Measurements from ENCODE around the gene TUB. TPM values are rescaled to one million over a fixed set of nuclear protein-coding genes. Genes with fewer than 3 reads are reported as not detected.

The TUB gene
- total RNA-seq, 2 donors from 2014 or later: 9.2 to 14.5 TPM

- no peak overlapping the region for H3K27ac ChIP-seq
- H3K4me1 ChIP-seq (replicated peaks): no peaks in the 10 kb centered on the region
- no peak for TF ChIP-seq POLR2A (IDR thresholded peaks at IDR 0.05)
- no peak for TF ChIP-seq POLR2AphosphoS5 (IDR thresholded peaks at IDR 0.05)
- no peak for TF ChIP-seq CTCF (IDR thresholded peaks at IDR 0.05)
- WGBS: 97% methylated on average over 8 of the region's 8 CpGs
- H3K36me3 ChIP-seq: no peaks in the 10 kb centered on the region
- no peaks in the 10 kb centered on the region for H3K9me3 ChIP-seq
- intact Hi-C loops (cut with DNase I): no loop called here
- no peaks in the 10 kb centered on the region for H3K27me3 ChIP-seq (replicated peaks; ENCODE audit: insufficient read depth)
- no peak for DNase-seq (ENCODE audit: low spot score)
- H3K4me3 ChIP-seq: no peak overlapping the region
Observed at GRCh38 chr11:8097062-8097461, 16.1 kb downstream of the TUB start.

GRCh38 chr11:8097468-8097867 lies 16.5 kb downstream of the TUB start:
- 87% methylated on average over 9 of the region's 9 CpGs for WGBS
- DNase-seq (ENCODE audit: low spot score): no peak
- H3K27me3 ChIP-seq (replicated peaks; ENCODE audit: insufficient read depth): no peaks in the 10 kb centered on the region
- no peaks in the 10 kb centered on the region for H3K9me3 ChIP-seq
- H3K4me3 ChIP-seq: no peak overlapping the region
- no peaks in the 10 kb centered on the region for H3K4me1 ChIP-seq (replicated peaks)
- intact Hi-C loops (cut with DNase I): no loop called here
- H3K36me3 ChIP-seq: no peaks in the 10 kb centered on the region
- TF ChIP-seq POLR2A (IDR thresholded peaks at IDR 0.05): no peak
- TF ChIP-seq CTCF (IDR thresholded peaks at IDR 0.05): no peak
- H3K27ac ChIP-seq: no peak overlapping the region

GRCh38 chr11:8097926-8098325 lies 16.9 kb downstream of the TUB start:
- 82% methylated on average over 2 of the region's 2 CpGs for WGBS
- intact Hi-C loops (cut with DNase I): loop anchor here (2.0 kb wide), 1 partner anchor 65 kb away; no protein-coding TSS in a partner anchor
- H3K4me1 ChIP-seq (replicated peaks): no peaks in the 10 kb centered on the region
- H3K36me3 ChIP-seq: no peaks in the 10 kb centered on the region
- no peak overlapping the region for H3K4me3 ChIP-seq
- H3K9me3 ChIP-seq: no peaks in the 10 kb centered on the region
- H3K27me3 ChIP-seq (replicated peaks; ENCODE audit: insufficient read depth): no peaks in the 10 kb centered on the region
- no peak for DNase-seq (ENCODE audit: low spot score)
- no peak for TF ChIP-seq CTCF (IDR thresholded peaks at IDR 0.05)
- TF ChIP-seq POLR2AphosphoS5 (IDR thresholded peaks at IDR 0.05): no peak
- no peak for TF ChIP-seq POLR2A (IDR thresholded peaks at IDR 0.05)
- H3K27ac ChIP-seq: no peak overlapping the region

DNA sequence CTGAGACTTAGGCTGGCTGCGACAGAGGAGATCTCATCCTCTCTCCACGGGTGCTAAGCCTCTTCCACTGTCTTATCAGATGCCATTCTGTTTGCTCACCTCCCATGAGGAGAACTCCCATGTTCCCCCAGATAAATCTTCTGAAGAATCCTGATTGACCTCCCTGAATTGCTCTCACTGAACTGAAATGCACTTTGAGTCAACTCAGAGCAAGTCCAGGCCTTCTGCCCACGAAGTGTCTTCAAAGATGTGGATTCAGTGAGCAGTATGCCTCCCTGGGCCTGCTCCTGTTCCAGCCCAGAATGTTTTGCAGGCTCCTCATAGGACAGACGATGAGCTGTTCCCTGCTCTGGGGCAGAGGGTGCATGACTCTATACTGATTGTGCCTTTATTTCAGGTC lies 17.4 kb downstream of the TUB start:
- no peaks in the 10 kb centered on the region for H3K4me1 ChIP-seq (replicated peaks)
- no peaks in the 10 kb centered on the region for H3K27me3 ChIP-seq (replicated peaks; ENCODE audit: insufficient read depth)
- H3K27ac ChIP-seq: no peak overlapping the region
- no peak for TF ChIP-seq POLR2AphosphoS5 (IDR thresholded peaks at IDR 0.05)
- no peak for TF ChIP-seq POLR2A (IDR thresholded peaks at IDR 0.05)
- TF ChIP-seq CTCF (IDR thresholded peaks at IDR 0.05): no peak
- H3K36me3 ChIP-seq: no peaks in the 10 kb centered on the region
- 66% methylated on average over 4 of the region's 4 CpGs for WGBS
- no peaks in the 10 kb centered on the region for H3K9me3 ChIP-seq
- intact Hi-C loops (cut with DNase I): loop anchor here (2.0 kb wide), 1 partner anchor 66 kb away; no protein-coding TSS in a partner anchor
- H3K4me3 ChIP-seq: no peak overlapping the region
- DNase-seq (ENCODE audit: low spot score): no peak

GRCh38 chr11:8098879-8099278 lies 17.9 kb downstream of the TUB start:
- no peaks in the 10 kb centered on the region for H3K9me3 ChIP-seq
- DNase-seq (ENCODE audit: low spot score): no peak
- no peak overlapping the region for H3K4me3 ChIP-seq
- no peaks in the 10 kb centered on the region for H3K27me3 ChIP-seq (replicated peaks; ENCODE audit: insufficient read depth)
- H3K27ac ChIP-seq: no peak overlapping the region
- WGBS: 72% methylated on average over 6 of the region's 6 CpGs
- intact Hi-C loops (cut with DNase I): loop anchor here (2.0 kb wide), 1 partner anchor 66 kb away; no protein-coding TSS in a partner anchor
- TF ChIP-seq POLR2A (IDR thresholded peaks at IDR 0.05) (no peak), CTCF (IDR thresholded peaks at IDR 0.05) (no peak), POLR2AphosphoS5 (IDR thresholded peaks at IDR 0.05) (no peak)
- H3K36me3 ChIP-seq: no peaks in the 10 kb centered on the region
- H3K4me1 ChIP-seq (replicated peaks): no peaks in the 10 kb centered on the region

Data from prostate gland (tissue), 2 donors.